GM18868 (cell line): ENCODE data around the gene NME2.
A peak's percentile ranks its signal among the peaks of the same experiment; 100 is the strongest.
"Not testable (repeated sequence)": the region's sequence is repeated elsewhere in the genome, so short reads cannot be mapped to it uniquely, and the experiment has no call there.

ENCODE experiments used
- ATAC-seq: cut with Tn5 transposase; IDR thresholded peaks from one replicate; pipeline ENCODE4 v1.9.1; 2021; ENCODE audit warnings: mild to moderate bottlenecking, moderate library complexity; ENCODE audit not compliant: unreplicated experiment

NME2 gene

GRCh38 chr17:51152766-51153209 lies 13.4 kb upstream of the NME2 start:
- ATAC-seq: no peak

- peak; percentile 94 for ATAC-seq
Observed at GRCh38 chr17:51153210-51154072, 12.8 kb upstream of the NME2 start, which contains the start of gene NME1. Gene NME1 (plus strand): TSS chr17:51153559. CDS start chr17:51155655, 2,096 bp downstream.

- ATAC-seq: no peak
Observed at GRCh38 chr17:51154176-51154575, 12.0 kb upstream of the NME2 start.

GRCh38 chr17:51155416-51155815 lies 10.8 kb upstream of the NME2 start:
- no peak for ATAC-seq

DNA sequence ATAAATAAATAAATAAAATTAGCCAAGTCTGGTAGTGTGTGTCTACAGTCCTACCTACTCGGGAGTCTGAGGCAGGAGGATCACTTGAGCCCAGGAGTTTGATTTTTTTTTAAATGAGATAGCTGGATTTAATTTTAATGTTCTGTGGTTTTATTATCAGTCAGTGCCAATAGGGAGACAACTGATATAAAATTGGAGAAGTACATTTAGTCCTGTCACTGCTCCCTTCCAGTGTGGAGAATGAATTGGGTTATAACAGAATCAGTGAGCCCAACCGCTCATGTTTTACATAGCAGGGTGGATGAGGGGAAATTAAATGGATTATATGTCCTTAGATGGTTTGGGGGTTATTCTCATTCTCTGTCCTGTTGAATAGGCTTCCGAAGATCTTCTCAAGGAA lies 6.6 kb upstream of the NME2 start:
- no peak for ATAC-seq

DNA sequence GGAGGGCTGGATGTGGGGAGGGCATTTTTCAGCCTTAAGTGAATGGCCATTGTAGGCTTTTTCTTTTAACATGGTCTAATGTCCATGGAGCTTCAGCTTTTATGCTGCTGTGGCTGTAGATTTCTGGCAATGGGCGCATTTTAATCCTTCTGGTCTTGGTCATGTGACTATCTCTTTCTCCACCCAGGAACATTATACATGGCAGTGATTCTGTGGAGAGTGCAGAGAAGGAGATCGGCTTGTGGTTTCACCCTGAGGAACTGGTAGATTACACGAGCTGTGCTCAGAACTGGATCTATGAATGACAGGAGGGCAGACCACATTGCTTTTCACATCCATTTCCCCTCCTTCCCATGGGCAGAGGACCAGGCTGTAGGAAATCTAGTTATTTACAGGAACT lies 4.7 kb upstream of the NME2 start:
- no peak for ATAC-seq

GRCh38 chr17:51164911-51165679 lies 1.1 kb upstream of the NME2 start:
- ATAC-seq: no peak

DNA sequence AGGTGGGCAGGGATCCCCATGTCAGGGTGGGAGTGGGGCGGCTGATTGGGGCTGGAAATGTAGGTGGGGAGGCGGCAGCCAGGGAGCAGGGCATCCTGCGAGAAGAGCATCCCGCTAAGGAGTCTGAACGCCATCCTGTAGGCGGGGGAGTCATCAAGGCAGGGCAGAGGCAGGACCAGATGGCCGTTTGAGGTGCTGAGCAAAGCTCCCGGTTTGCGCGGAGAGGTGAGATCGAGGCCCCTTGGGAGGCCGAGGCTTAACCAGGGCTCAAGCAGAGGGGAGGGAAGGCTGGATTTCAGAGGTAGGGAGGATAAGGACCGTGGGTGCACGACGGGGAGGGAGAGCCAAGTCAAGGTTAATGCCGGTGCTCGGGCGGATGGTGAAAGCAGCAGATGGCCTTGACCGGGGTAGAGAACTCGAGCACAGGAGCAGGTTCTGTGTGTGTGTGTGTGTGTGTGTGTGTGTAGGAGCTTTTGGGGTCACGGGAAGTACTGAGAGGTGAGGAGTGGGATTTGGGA lies 472 bp upstream of the NME2 start:
- ATAC-seq: peak; percentile 25

DNA sequence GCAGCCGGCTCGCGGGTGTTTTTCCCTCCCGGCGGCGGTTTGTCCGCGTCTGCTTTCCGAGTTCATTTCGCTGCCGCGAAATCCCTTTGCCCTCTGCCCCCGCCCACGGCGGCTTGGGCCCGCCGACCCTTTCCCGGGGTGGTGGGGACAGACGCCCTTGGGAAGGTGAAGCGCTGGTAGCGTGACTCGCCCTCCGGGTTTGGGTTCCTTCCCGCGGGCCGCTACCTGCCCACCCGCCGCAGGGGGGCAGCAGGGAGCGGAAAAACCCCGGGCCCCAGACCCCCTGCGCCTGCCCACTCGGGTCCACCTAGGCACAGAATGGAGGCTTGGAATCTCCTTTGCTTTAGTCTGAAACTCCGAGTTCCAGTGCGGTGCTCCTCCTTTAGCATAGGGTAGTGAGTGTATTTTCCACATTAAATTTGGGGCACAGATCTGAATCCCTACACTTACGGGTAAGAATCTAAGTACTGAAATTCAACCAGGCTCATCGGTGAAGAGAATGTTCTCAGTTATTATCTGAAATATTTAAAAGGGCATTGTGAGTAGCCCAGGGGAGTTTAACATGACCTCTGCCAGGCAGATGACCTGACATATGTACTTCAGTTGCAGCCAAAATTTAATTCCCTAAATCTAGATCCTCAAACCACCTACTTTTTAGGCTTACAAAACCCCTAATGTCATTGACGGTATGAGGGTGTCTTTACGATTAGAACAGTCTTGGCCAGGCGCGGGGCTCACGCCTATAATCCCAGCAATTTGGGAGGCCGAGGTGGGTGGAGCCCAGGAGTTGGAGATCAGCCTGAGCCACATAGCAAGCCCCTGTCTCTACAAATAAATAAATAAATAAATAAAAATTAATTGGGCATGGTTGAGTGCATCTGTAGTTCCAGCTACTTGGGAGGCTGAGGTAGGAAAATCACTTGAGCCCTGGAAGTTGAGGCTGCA lies 1.0 kb downstream of the NME2 start:
- peak; percentile 49 for ATAC-seq

DNA sequence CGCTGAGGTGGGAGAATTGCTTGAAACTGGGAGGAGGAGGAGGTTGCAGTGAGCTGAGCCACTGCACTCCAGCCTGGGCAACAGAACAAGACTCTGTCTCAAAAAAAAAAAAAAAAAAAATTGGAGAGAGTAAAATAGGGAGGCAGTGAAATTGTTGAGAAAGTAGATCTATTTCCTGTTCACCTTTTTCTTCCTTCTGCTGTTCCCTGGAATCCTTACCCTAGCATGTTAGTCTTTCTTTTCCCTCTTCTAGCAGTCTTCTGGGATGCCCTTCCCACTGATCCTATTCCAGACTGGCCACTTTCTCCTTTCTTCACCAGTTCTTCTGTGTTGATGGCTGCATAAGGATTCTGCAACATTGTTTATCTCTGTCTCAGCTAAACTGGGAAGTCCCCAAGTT lies 3.1 kb downstream of the NME2 start:
- no peak for ATAC-seq

DNA sequence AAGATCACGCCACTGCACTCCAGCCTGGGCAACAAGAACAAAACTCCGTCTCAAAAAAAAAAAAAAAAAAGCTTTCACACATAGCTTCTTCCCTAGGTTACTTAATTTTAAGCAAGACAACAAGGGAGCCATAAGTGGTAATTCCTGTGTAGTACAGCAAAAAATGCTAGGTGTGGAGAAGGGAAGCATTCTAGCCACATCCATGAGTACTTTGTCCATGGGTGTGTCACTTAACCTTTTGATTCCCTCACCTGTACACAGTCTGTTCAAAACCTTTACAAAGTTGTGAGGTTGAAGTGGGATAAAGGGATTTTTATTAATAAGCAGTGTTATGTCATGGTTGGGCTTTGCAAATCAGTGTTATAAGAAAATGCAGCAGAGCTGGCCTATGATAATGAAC lies 4.5 kb downstream of the NME2 start:
- no peak for ATAC-seq

GRCh38 chr17:51172030-51172429 lies 5.8 kb downstream of the NME2 start:
- ATAC-seq: not testable (repeated sequence)

DNA sequence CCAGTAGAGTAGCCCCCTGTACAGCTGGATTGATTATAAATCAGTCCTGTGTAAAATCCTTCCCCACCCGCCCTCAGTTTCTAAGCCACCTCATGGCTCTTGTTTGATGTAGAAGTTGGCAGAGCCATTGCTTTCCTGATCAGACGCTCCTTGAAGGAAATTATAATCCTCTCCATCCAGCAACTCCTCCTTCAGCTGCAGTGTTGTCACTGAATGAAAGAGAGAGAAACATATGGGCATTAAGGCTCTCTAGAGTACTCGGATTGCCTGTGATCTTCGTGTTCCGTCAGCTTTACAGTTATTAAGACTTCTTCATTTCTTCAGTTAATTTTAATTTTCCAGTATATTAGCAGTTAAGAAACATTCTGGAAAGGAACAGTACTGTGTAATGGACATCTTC lies 14.3 kb downstream of the NME2 start:
- ATAC-seq: no peak

DNA sequence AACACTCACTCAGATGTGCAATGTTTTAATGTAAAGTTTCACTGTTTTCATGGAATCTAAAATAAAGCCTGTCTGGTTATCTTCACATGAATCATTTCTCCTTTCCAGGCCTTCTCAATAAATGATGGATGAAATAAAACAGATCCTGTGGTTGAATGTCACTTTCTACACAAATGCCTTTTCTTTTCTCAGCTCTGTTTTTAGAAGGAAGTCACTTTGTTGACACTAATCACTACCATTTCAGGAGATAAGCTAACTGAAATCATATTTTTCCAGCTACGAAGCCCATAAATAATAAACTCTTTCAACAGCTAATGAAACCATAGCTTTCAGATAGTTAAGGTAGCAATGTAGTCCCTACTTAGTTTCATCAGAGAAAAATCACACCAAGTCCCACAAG lies 17.9 kb downstream of the NME2 start:
- ATAC-seq: no peak

DNA sequence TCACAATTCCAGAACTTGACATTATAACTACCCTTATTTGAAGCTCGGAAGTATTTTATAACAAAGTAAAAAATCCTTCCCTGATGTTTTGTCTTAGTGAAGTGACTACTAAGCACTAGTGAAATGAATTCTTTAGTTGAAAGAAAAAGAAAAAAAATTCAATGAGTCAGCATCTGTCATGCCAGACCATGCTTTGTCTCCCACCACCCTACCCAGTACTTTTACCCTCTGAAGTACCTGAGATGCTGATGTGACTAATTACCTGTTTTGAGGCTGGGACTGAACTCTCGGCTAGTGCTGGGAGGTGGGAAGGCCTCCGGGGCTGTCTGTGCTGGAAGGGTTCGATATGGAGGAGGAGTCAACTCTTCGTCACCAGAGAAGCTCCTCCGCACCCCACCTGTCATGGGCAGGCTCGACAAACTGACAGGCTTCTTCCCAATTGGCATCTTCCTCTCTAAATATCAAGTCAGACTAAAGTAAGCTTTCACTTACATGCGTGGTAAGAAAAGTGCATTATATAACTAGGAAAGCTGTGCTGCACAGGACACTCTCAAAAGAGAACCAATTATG lies 19.6 kb downstream of the NME2 start:
- ATAC-seq: no peak

- ATAC-seq: no peak
Observed at GRCh38 chr17:51188271-51188833, 22.1 kb downstream of the NME2 start.

- no peak for ATAC-seq
Observed at GRCh38 chr17:51189162-51189561, 23.0 kb downstream of the NME2 start.

DNA sequence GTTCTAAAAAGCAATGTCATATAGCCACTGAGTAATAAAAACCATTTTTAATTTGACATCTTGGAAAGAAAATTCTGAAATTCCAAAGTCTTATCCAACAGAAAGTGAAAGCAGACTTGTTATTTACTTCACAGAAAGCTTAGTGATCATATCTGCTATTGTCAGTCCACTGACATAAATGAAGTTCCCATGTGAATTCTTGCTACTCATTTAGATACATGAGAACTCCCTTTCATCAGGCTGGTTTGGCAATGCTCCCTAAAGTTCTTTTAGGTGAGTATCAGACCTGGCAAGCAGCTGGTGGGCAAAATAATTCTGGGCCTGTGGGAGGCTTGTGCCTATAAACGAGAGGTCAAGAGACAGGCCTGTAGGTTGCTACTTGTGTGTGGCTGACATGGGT lies 23.4 kb downstream of the NME2 start:
- no peak for ATAC-seq

DNA sequence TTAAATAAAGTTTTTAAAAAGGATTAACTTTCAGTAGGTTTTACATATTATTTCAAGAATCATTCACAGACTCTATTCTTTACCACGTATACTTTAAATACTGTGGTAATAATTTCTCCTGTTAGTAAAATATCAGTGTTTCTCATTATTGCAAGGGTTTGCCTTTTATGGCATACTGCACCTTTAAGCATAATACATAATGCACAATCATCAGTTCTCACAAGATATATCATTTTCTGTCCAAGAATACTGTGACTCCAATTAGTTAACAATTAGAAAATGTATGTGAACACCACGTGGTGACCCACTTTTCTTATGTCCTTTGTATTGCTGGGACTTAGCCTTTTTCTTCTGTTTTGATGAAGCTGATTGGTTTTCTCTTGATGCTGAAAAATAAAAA lies 25.7 kb downstream of the NME2 start:
- no peak for ATAC-seq

GRCh38 chr17:51197754-51198153 lies 31.5 kb downstream of the NME2 start:
- no peak for ATAC-seq
